HEK293T (cell line): ENCODE results near the gene HOXB13.

Experiments
- CTCF ChIA-PET: fragments of 350-600 bp; formaldehyde crosslinking; extraction: SDS; loops from one replicate; lab custom pipeline; 2021; ENCODE audit warnings: antibody characterized with exemption, inconsistent platforms; lab: Yijun Ruan, JAX
- POLR2A ChIA-PET: fragments of 350-600 bp; formaldehyde crosslinking; extraction: SDS; loops from one replicate; lab custom pipeline; 2020; ENCODE audit warnings: antibody characterized with exemption, inconsistent platforms; lab: Yijun Ruan, JAX
- DNase-seq: peaks from one replicate; pipeline ENCODE4 v3.0.0; 2012; ENCODE audit warnings: mixed read lengths; ENCODE audit errors: extremely low spot score
- ARNT ChIP-seq: fragments of 450-650 bp; IDR thresholded peaks from 2 replicates; pipeline ENCODE4 v1.6.1; 2017; ENCODE audit warnings: mild to moderate bottlenecking
- BHLHE40 ChIP-seq: fragments of 450-650 bp; IDR thresholded peaks from 2 replicates; pipeline ENCODE4 v1.6.1; 2016; ENCODE audit warnings: mild to moderate bottlenecking, moderate library complexity, borderline replicate concordance
- CTBP1 ChIP-seq: fragments of 450-650 bp; IDR thresholded peaks from 2 replicates; pipeline ENCODE4 v1.6.1; 2016; ENCODE audit warnings: borderline replicate concordance
- ELF4 ChIP-seq: fragments of 450-650 bp; IDR thresholded peaks from 2 replicates; pipeline ENCODE4 v1.6.1; 2017; ENCODE audit warnings: antibody characterized with exemption
- FOXA1 ChIP-seq: fragments of 450-650 bp; IDR thresholded peaks from 2 replicates; pipeline ENCODE4 v1.6.1; 2016; ENCODE audit warnings: mild to moderate bottlenecking
- FOXK2 ChIP-seq: fragments of 450-650 bp; IDR thresholded peaks from 2 replicates; pipeline ENCODE4 v1.6.1; 2016; ENCODE audit warnings: mild to moderate bottlenecking
- FOXM1 ChIP-seq: fragments of 450-650 bp; IDR thresholded peaks from 2 replicates; pipeline ENCODE4 v1.6.1; 2017; ENCODE audit warnings: mild to moderate bottlenecking, borderline replicate concordance
- HDGF ChIP-seq: fragments of 450-650 bp; IDR thresholded peaks from 2 replicates; pipeline ENCODE4 v1.6.1; 2017; ENCODE audit warnings: antibody characterized with exemption, borderline replicate concordance
- L3MBTL2 ChIP-seq: fragments of 450-650 bp; conservative IDR thresholded peaks from 2 replicates; pipeline ENCODE4 v1.6.1; 2016; ENCODE audit warnings: mild to moderate bottlenecking
- LEF1 ChIP-seq: fragments of 450-650 bp; IDR thresholded peaks from 2 replicates; pipeline ENCODE4 v1.6.1; 2017; ENCODE audit warnings: mild to moderate bottlenecking, borderline replicate concordance
- NFRKB ChIP-seq: fragments of 450-650 bp; IDR thresholded peaks from 2 replicates; pipeline ENCODE4 v1.6.1; 2016; ENCODE audit warnings: mild to moderate bottlenecking, moderate library complexity
- SP1 ChIP-seq: fragments of 450-650 bp; IDR thresholded peaks from 2 replicates; pipeline ENCODE4 v1.6.1; 2017
- SUZ12 ChIP-seq: fragments of 450-650 bp; IDR thresholded peaks from 2 replicates; pipeline ENCODE4 v1.6.1; 2016; ENCODE audit warnings: mild to moderate bottlenecking
- TARDBP ChIP-seq: fragments of 450-650 bp; IDR thresholded peaks from 2 replicates; pipeline ENCODE4 v1.6.1; 2016
- ZNF384 ChIP-seq: fragments of 450-650 bp; IDR thresholded peaks from 2 replicates; pipeline ENCODE4 v1.6.1; 2016
- TF ChIP-seq, protein P1 (sequence below): fragments of 450-650 bp; IDR thresholded peaks from 2 replicates; pipeline ENCODE4 v1.6.1; 2016

HOXB13 gene

DNA sequence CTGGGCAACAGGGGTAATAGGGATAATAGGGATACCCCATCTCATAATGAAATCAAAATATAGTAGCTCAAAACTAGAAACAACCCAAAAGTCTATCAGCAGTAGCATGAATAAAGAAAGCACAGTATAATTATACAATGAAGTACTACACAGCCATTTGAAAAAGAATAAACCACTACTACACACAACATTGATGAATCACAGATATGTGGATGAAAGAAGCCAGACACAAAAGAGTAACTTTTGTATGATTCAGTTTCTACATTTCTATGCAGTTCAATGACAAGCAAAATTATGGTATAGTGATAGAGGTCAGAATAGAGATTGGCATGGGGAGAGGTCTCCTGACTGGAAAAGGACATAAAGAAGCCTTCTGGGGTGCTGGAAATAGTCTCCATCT, 2.8 kb upstream of the HOXB13 start:
- ChIA-PET CTCF (interaction anchor here (1.0 kb wide), 1 partner anchor 58 kb away, joined by 3 read pairs; no protein-coding TSS in a partner anchor), POLR2A (interaction anchor here (1.2 to 2.4 kb wide), 3 partner anchors 11 to 27 kb away, joined by 3 to 9 read pairs (median 8); no protein-coding TSS in a partner anchor)
- TF ChIP-seq HDGF (no peak), ZNF384 (peak; percentile 44; the same call in 1 of the 2 replicates), CTBP1 (no peak), SP1 (no peak), L3MBTL2 (no peak)
- TF ChIP-seq, protein P1, sequence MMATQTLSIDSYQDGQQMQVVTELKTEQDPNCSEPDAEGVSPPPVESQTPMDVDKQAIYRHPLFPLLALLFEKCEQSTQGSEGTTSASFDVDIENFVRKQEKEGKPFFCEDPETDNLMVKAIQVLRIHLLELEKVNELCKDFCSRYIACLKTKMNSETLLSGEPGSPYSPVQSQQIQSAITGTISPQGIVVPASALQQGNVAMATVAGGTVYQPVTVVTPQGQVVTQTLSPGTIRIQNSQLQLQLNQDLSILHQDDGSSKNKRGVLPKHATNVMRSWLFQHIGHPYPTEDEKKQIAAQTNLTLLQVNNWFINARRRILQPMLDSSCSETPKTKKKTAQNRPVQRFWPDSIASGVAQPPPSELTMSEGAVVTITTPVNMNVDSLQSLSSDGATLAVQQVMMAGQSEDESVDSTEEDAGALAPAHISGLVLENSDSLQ: no peak
- no peak for DNase-seq

DNA sequence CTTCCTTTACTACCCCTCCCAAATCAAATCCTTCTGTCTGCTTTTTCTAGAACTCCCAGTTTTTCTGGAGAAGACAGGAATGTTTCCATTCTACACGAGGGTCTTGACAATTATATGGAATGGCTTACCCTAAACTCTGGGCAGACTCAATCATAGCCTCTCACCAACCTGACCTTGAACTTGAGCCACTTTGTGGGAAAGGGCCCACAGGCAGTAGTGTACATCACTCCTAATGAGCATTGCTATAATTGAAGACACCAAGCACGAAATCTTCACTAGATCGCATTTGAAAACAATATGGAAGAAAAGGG, 1.6 kb upstream of the HOXB13 start:
- ChIA-PET CTCF (interaction anchor here (0.6 to 2.0 kb wide), 2 partner anchors 13 to 111 kb away, joined by 3 to 9 read pairs; no protein-coding TSS in a partner anchor), POLR2A (interaction anchor here (1.5 to 3.3 kb wide), 7 partner anchors 8 to 154 kb away, joined by 3 to 58 read pairs (median 18); no protein-coding TSS in a partner anchor)
- TF ChIP-seq LEF1 (no peak), NFRKB (no peak), ELF4 (no peak), FOXA1 (no peak), BHLHE40 (no peak), ZNF384 (no peak), TARDBP (no peak), CTBP1 (no peak), SUZ12 (no peak), FOXM1 (no peak), SP1 (no peak), ARNT (no peak), HDGF (no peak), L3MBTL2 (no peak), FOXK2 (no peak)
- TF ChIP-seq, protein P1: no peak
- no peak for DNase-seq

DNA sequence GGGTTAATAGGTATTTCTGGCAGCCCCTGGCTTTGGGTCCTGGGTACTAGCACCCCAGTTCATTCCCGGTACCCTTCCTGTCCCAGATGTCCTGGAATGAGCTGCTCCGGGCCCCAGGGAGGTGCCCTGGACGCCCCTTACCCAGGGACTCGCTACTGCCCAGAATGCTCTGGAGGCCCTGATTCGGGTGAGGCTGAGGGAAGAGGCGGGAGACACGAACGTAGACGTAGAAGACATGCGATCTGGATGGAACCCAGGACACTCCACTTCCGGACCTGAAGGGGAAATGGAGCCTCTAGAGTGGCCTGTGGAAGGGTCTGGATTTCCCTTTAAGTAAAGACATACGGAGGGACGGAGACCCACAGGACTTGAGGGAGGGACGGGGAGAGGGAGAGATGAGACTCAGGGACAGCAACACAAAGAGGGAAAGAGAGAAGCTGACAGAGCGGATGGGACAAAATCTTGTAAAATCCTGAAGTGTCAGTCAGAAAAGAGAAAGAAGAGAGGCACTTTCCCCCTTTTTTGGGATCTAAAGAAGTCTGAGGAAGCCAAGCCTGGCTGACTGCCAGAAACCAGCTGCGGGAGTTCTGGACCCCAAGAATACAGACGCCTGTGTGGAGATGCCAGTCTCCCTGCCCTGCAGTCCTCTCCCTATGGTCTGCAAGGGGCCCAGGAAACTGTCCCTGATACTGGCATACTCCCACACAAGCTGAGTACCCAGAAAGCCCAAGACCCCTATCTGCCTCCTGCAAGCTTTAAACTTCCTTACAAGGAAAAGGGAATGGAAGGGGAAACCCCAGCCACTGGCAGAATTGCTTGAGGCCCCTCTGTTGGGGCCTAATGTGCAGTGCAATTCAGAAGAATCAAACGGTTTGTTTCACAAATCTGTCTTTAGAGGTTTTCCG, 1.0 kb upstream of the HOXB13 start:
- ChIA-PET CTCF (interaction anchor here (1.1 to 2.0 kb wide), 3 partner anchors 14 to 76 kb away, joined by 4 to 9 read pairs (median 4); no protein-coding TSS in a partner anchor), POLR2A (interaction anchor here (0.9 to 3.3 kb wide), 13 partner anchors 8 to 178 kb away, joined by 3 to 58 read pairs (median 7); partner anchors contain the start of gene UBE2Z)
- peak; percentile 42 for DNase-seq
- TF ChIP-seq FOXM1: no peak
- no peak; the same call in 1 of the 2 replicates for TF ChIP-seq L3MBTL2
- TF ChIP-seq TARDBP: no peak
- TF ChIP-seq BHLHE40: no peak
- no peak for TF ChIP-seq ELF4
- no peak for TF ChIP-seq SP1
- no peak for TF ChIP-seq FOXK2
- TF ChIP-seq HDGF: no peak

DNA sequence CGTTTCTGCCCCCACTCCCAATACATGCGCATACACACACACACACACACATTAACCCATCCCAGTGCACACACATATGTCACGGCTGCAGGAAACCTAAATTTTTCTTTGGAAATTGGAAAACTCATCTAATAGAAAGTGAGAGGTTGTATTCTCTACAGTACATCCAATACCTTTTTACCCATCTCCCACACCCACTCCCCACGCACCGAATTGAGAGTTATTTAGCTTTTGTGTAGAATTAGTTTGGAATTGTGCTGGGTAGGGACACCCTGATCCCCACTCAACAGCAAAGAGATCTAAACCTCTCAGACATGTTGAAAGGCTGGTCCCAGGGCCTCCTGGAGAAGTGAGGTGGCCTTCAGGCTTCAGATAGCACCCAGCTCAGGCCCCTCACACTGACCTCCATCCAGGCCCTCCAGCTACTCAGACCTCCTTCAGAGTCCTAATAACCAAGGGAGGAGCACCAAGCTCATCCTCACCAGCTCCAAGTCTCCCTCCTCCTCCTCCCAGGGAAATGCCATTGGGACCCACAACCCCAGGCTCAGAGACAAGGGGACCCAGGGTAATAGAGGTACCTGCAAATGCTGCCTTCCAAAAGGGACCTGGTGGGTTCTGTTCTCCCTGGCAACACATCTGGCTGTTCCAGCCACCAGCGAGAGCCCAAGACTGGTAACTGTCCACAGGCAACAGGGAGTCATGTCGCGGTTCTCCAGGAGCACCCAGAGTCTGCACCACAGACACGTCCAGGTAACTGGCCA, 955 bp downstream of the HOXB13 start:
- ChIA-PET POLR2A (interaction anchor here (0.8 to 3.3 kb wide), 8 partner anchors 9 to 180 kb away, joined by 3 to 58 read pairs (median 6); partner anchors contain the start of gene UBE2Z), CTCF (interaction anchor here (0.6 to 2.0 kb wide), 7 partner anchors 49 to 403 kb away, joined by 3 to 10 read pairs (median 5); no protein-coding TSS in a partner anchor)
- no peak for DNase-seq
- TF ChIP-seq ELF4 (no peak), TARDBP (no peak), SP1 (no peak), NFRKB (no peak), HDGF (no peak), FOXA1 (no peak), SUZ12 (no peak), BHLHE40 (no peak), ZNF384 (no peak)

DNA sequence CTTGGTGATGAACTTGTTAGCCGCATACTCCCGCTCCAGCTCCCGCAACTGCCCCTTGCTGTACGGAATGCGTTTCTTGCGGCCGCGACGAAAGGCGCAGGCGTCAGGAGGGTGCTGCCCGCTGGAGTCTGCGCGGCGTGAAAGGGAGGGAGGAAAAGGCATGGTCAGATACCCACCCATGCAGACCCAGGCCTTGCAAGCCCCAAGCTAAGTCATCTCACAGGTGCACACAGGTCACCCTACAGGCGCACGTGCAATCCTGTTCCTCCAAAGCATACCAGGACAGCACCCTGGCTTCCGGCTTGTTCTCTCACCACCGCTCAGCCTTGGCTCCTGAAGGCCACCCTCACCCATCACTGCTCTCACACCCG, 1.6 kb downstream of the HOXB13 start:
- TF ChIP-seq SUZ12 (no peak), CTBP1 (no peak), ARNT (no peak), FOXK2 (no peak), SP1 (no peak), HDGF (no peak), L3MBTL2 (no peak), LEF1 (no peak), NFRKB (no peak), ELF4 (no peak), FOXM1 (no peak), ZNF384 (no peak)
- POLR2A ChIA-PET: interaction anchor here (0.8 to 3.3 kb wide), 3 partner anchors 8 to 62 kb away, joined by 3 to 58 read pairs (median 6); no protein-coding TSS in a partner anchor
- no peak for DNase-seq
- CTCF ChIA-PET: interaction anchor here (0.6 to 4.1 kb wide), 5 partner anchors 46 to 157 kb away, joined by 4 to 66 read pairs (median 4); no protein-coding TSS in a partner anchor
